ENCODE results near the gene MBNL2.

DNA sequence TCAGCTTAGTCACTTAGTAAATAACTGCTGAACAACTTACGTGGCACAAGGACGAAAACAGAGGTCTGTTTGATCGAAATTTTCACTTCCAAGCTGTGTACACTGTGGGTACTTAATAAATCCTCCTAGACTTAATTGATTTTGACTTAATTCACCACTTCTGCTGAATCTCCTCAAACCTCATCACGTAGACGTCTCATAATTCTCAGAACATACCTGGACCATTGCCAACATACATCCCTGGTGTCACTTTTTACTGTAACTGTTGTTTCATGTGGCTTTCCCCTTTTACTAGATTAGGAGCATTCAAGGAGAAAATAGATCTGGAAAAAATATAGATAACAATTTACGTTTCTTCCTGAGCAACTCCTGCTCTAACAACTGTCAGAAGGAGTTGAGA is 105.0 kb downstream of the MBNL2 start:
- TF ChIP-seq, protein P1, sequence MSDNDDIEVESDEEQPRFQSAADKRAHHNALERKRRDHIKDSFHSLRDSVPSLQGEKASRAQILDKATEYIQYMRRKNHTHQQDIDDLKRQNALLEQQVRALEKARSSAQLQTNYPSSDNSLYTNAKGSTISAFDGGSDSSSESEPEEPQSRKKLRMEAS (IDR thresholded peaks at IDR 0.05): no peak
- TF ChIP-seq TAF1 (IDR thresholded peaks at IDR 0.05; ENCODE audit: low read depth) (no peak), EP300 (IDR thresholded peaks at IDR 0.05; ENCODE audit: borderline replicate concordance) (no peak), TCF12 (IDR thresholded peaks at IDR 0.05; ENCODE audit: low read depth) (no peak), CEBPB (IDR thresholded peaks at IDR 0.05) (no peak), RAD21 (IDR thresholded peaks at IDR 0.05; ENCODE audit: low read depth) (no peak), NFIC (IDR thresholded peaks at IDR 0.05) (no peak), YY1 (IDR thresholded peaks at IDR 0.05; ENCODE audit: low read depth) (no peak), ZBTB7A (IDR thresholded peaks at IDR 0.05; ENCODE audit: low read depth) (no peak)
- TF ChIP-seq, protein P2, sequence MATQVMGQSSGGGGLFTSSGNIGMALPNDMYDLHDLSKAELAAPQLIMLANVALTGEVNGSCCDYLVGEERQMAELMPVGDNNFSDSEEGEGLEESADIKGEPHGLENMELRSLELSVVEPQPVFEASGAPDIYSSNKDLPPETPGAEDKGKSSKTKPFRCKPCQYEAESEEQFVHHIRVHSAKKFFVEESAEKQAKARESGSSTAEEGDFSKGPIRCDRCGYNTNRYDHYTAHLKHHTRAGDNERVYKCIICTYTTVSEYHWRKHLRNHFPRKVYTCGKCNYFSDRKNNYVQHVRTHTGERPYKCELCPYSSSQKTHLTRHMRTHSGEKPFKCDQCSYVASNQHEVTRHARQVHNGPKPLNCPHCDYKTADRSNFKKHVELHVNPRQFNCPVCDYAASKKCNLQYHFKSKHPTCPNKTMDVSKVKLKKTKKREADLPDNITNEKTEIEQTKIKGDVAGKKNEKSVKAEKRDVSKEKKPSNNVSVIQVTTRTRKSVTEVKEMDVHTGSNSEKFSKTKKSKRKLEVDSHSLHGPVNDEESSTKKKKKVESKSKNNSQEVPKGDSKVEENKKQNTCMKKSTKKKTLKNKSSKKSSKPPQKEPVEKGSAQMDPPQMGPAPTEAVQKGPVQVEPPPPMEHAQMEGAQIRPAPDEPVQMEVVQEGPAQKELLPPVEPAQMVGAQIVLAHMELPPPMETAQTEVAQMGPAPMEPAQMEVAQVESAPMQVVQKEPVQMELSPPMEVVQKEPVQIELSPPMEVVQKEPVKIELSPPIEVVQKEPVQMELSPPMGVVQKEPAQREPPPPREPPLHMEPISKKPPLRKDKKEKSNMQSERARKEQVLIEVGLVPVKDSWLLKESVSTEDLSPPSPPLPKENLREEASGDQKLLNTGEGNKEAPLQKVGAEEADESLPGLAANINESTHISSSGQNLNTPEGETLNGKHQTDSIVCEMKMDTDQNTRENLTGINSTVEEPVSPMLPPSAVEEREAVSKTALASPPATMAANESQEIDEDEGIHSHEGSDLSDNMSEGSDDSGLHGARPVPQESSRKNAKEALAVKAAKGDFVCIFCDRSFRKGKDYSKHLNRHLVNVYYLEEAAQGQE (IDR thresholded peaks at IDR 0.05; ENCODE audit: low read depth): no peak
- TF ChIP-seq, protein P3, sequence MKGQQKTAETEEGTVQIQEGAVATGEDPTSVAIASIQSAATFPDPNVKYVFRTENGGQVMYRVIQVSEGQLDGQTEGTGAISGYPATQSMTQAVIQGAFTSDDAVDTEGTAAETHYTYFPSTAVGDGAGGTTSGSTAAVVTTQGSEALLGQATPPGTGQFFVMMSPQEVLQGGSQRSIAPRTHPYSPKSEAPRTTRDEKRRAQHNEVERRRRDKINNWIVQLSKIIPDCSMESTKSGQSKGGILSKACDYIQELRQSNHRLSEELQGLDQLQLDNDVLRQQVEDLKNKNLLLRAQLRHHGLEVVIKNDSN (IDR thresholded peaks at IDR 0.05): no peak
